K562 (cell line): ENCODE data around the gene SLC4A1. TPM values are rescaled to one million over a fixed set of nuclear protein-coding genes. Genes with fewer than 3 reads are reported as not detected.

ENCODE experiments used
- ARID1B ChIP-seq: fragments of 450-650 bp; IDR thresholded peaks from 2 replicates; pipeline ENCODE4 v1.6.1; 2016; ENCODE audit warnings: antibody characterized with exemption, mild to moderate bottlenecking, inconsistent platforms
- CCNT2 ChIP-seq: IDR thresholded peaks from 2 replicates; pipeline ENCODE4 v1.6.1; 2011; ENCODE audit warnings: borderline replicate concordance, low read depth, mild to moderate bottlenecking, moderate library complexity, mixed read lengths, low read length; ENCODE audit not compliant: insufficient read length; ENCODE audit errors: extremely low read depth
- CEBPB ChIP-seq: fragments of 450-650 bp; IDR thresholded peaks from 2 replicates; pipeline ENCODE4 v1.6.1; 2016; ENCODE audit warnings: missing genetic modification characterization, missing compliant biosample characterization
- ELF1 ChIP-seq: fragments of 200-800 bp; sonication (Bioruptor generic); IDR thresholded peaks from 2 replicates; pipeline ENCODE4 v1.6.1; 2016; ENCODE audit warnings: missing genetic modification characterization, missing compliant biosample characterization
- HDAC2 ChIP-seq: fragments of 450-650 bp; IDR thresholded peaks from 2 replicates; pipeline ENCODE4 v1.6.1; 2016; ENCODE audit warnings: mild to moderate bottlenecking
- MAZ ChIP-seq, 2 experiments: fragments of 450-650 bp in 1 of 2; sonication (generic) in 1 of 2; formaldehyde crosslinking; IDR thresholded peaks in 1 of 2; conservative IDR thresholded peaks in 1 of 2; 2 replicates each; pipeline versions ENCODE4 v1.4.0 to v1.5.0; 2020; ENCODE audit warnings: mild to moderate bottlenecking in 1 of 2, missing genetic modification reagents in 1 of 2
- MBD2 ChIP-seq: sonication (generic); IDR thresholded peaks from 2 replicates; pipeline ENCODE4 v1.6.1; 2016; ENCODE audit warnings: low read depth, borderline replicate concordance
- MTA3 ChIP-seq: fragments of 450-650 bp; formaldehyde crosslinking; IDR thresholded peaks from 2 replicates; pipeline ENCODE4 v1.6.1; 2017; ENCODE audit warnings: mild to moderate bottlenecking, borderline replicate concordance
- NFIC ChIP-seq: fragments of 450-650 bp; IDR thresholded peaks from 2 replicates; pipeline ENCODE4 v1.6.1; 2017; ENCODE audit warnings: mild to moderate bottlenecking, inconsistent platforms
- NR2C1 ChIP-seq, 2 experiments: fragments of 450-650 bp; IDR thresholded peaks; 2 replicates each; pipeline ENCODE4 v1.6.1; 2017; ENCODE audit warnings: mild to moderate bottlenecking in 2 of 2, antibody characterized with exemption in 1 of 2, inconsistent platforms in 1 of 2, missing compliant biosample characterization in 1 of 2, missing genetic modification characterization in 1 of 2
- RAD21 ChIP-seq, 2 experiments: fragments of 250-450 bp in 1 of 2; fragments of 450-650 bp in 1 of 2; sonication (Bioruptor Pico) in 1 of 2; formaldehyde crosslinking in 1 of 2; IDR thresholded peaks in 1 of 2; conservative IDR thresholded peaks in 1 of 2; 2 replicates each; pipeline versions ENCODE4 v1.4.0 to v1.8.0; 2020 to 2022; ENCODE audit warnings: mild to moderate bottlenecking in 2 of 2, moderate library complexity in 1 of 2
- RBFOX2 ChIP-seq: fragments of 200-400 bp; formaldehyde crosslinking; IDR thresholded peaks from 2 replicates; pipeline ENCODE4 v1.6.1; 2017; ENCODE audit warnings: low read depth, mild to moderate bottlenecking, low read length, moderate library complexity
- RFX7 ChIP-seq: fragments of 250-450 bp; sonication (Bioruptor Pico); IDR thresholded peaks from 2 replicates; pipeline ENCODE4 v1.5.1; 2021; ENCODE audit warnings: mild to moderate bottlenecking
- SMAD4 ChIP-seq: fragments of 250-450 bp; sonication (Bioruptor Pico); conservative IDR thresholded peaks from 2 replicates; pipeline ENCODE4 v1.8.0; 2021; ENCODE audit warnings: inconsistent platforms, mild to moderate bottlenecking, moderate library complexity
- SRF ChIP-seq, 2 experiments: fragments of 250-450, 450-650 bp in 1 of 2; sonication (Bioruptor Pico) in 1 of 2; sonication (generic) in 1 of 2; formaldehyde crosslinking; IDR thresholded peaks; 2 replicates each; pipeline versions ENCODE4 v1.5.0 to v1.5.1; 2020 to 2022; ENCODE audit warnings: mild to moderate bottlenecking in 1 of 2, missing genetic modification reagents in 1 of 2
- YBX1 ChIP-seq: fragments of 450-650 bp; IDR thresholded peaks from 2 replicates; pipeline ENCODE4 v1.7.1; 2016; ENCODE audit warnings: mild to moderate bottlenecking
- YY1 ChIP-seq, 3 experiments: IDR thresholded peaks; 2 replicates each; pipeline ENCODE4 v1.6.1; 2011; ENCODE audit warnings: low read length in 2 of 3, mild to moderate bottlenecking in 2 of 3, moderate library complexity in 2 of 3, borderline replicate concordance in 1 of 3, control low read depth in 1 of 3, low read depth in 1 of 3; ENCODE audit not compliant: insufficient read depth in 3 of 3, insufficient replicate concordance in 2 of 3, control insufficient read depth in 1 of 3, insufficient read length in 1 of 3; ENCODE audit errors: extremely low read depth in 1 of 3
- ZNF384 ChIP-seq: IDR thresholded peaks from 2 replicates; pipeline ENCODE4 v1.6.1; 2012; ENCODE audit warnings: low read depth, low read length, improper control_type of control experiment
- polyA plus RNA-seq, 8 experiments: library from polyadenylated mRNA; depleted of rRNA in 4 of 8; stranded (reverse) in 5 of 8; unstranded in 3 of 8; fragments of >200 nt; fragmentation: Nextera tagmentation in 2 of 8; fragmentation: Illumina TruSeq in 1 of 8; extraction: Ambion mirVana in 2 of 8; extraction: Trizol in 1 of 8; gene quantifications; 2 replicates each; pipeline versions ENCODE4 v1.2.1 to v1.2.3, GENCODE V29; 2011 to 2014; ENCODE audit warnings: inconsistent platforms in 1 of 8, missing spikeins in 1 of 8
- total RNA-seq, 7 experiments: library from RNA; depleted of rRNA in 6 of 7; stranded (reverse); fragments of >200 nt in 6 of 7; fragmentation: Illumina TruSeq in 2 of 7; extraction: Trizol in 2 of 7; gene quantifications; 2 replicates each; pipeline versions ENCODE4 v1.2.1 to v1.2.3, GENCODE V29; 2011 to 2021; ENCODE audit warnings: low replicate concordance in 1 of 7
- TF ChIP-seq, protein P1 (sequence below), 2 experiments: IDR thresholded peaks; 2 replicates each; pipeline ENCODE4 v1.6.1; 2012; ENCODE audit warnings: improper control_type of control experiment in 2 of 2, low read depth in 2 of 2, low read length in 2 of 2, borderline replicate concordance in 1 of 2

SLC4A1 gene
- total and polyA plus RNA-seq, 9 of the 15 experiments (the other 6 are each of a cell fraction or from before 2014, with no cell fraction given), result 0.14 to 1.00 (median 0.53) TPM

DNA sequence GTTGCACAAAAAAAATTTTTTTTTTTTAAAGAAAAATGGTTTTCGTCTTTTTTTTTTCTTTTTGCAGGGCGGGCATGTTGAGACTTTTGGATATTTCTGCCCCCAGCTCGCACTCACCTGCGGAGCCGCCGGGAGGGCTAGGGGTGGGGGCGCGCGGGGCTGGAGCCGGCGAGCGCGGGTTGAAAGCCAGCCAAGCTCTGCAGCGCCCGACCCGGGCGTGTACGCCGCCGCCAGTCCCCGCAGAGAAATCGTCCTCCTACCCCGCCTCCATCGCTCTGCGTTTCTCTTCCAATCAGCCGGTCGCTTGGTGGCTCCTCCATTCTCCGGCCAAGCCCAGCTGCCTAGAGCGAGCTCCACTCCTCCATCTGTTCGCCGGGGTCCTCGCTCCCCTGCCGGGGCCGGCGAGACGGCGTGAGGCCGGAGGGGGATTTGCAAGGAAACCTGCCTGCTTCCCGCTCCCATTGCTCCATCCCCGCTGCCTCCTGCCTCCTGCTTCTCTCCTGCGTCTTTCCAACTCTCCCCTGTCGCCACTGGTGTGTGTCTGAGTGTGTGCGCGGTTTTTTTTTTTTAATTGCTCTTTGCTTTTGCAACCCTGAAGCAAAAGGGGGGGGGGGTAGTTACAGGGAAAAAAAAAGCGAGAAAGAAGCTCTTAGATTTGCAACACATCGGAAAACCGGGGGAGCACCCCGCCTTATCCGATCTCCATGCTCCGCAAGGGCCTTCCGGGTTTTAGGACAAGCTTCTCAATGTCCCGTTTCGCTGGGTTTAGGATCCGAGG is 46.7 kb downstream of the SLC4A1 start (continued):
- TF ChIP-seq NFIC (peak; percentile 65), SMAD4 (CRISPR knock-in tag) (0 out of 2 replicates have a peak, but pooled peaks have one; percentile 42), CCNT2 (peak; percentile 60), MTA3 (peak; percentile 63; the same call in 1 of the 2 replicates), HDAC2 (peak; percentile 37; the same call in 1 of the 2 replicates), MAZ (CRISPR knock-in tag; conservative IDR thresholded peaks at IDR 0.05 in 1 of 2, IDR thresholded peaks at IDR 0.05 in 1 of 2) (peak; percentile 16 to 72; a peak in 3 of 4 replicates), RBFOX2 (peak; percentile 59), ZNF384 (peak; percentile 66), NR2C1 (IDR thresholded peaks at IDR 0.05) (no peak), NR2C1 (tag; IDR thresholded peaks at IDR 0.05) (no peak), RAD21 (CRISPR knock-in tag; conservative IDR thresholded peaks at IDR 0.05 in 1 of 2, IDR thresholded peaks at IDR 0.05 in 1 of 2) (0 out of 4 replicates have a peak, but pooled peaks of 1 of the 2 experiments have one; percentile 2), MBD2 (peak; percentile 38; the same call in 1 of the 2 replicates), ELF1 (tag) (0 out of 2 replicates have a peak, but pooled peaks have one; percentile 52), ARID1B (0 out of 2 replicates have a peak, but pooled peaks have one; percentile 12), SRF (CRISPR knock-in tag; IDR thresholded peaks at IDR 0.05) (0 out of 4 replicates have a peak, but pooled peaks of 1 of the 2 experiments have one; percentile 17), RFX7 (no peak), YY1 (IDR thresholded peaks at IDR 0.05; ENCODE audit: borderline replicate concordance in 1 of 3, control insufficient read depth in 1 of 3, extremely low read depth in 1 of 3, insufficient read depth in 3 of 3, insufficient read length in 1 of 3, insufficient replicate concordance in 2 of 3, low read depth in 1 of 3, low read length in 2 of 3) (peak in 2 of 3 experiments; percentile 54 to 76), YBX1 (no peak), CEBPB (tag) (peak; percentile 47)
- TF ChIP-seq, protein P1, sequence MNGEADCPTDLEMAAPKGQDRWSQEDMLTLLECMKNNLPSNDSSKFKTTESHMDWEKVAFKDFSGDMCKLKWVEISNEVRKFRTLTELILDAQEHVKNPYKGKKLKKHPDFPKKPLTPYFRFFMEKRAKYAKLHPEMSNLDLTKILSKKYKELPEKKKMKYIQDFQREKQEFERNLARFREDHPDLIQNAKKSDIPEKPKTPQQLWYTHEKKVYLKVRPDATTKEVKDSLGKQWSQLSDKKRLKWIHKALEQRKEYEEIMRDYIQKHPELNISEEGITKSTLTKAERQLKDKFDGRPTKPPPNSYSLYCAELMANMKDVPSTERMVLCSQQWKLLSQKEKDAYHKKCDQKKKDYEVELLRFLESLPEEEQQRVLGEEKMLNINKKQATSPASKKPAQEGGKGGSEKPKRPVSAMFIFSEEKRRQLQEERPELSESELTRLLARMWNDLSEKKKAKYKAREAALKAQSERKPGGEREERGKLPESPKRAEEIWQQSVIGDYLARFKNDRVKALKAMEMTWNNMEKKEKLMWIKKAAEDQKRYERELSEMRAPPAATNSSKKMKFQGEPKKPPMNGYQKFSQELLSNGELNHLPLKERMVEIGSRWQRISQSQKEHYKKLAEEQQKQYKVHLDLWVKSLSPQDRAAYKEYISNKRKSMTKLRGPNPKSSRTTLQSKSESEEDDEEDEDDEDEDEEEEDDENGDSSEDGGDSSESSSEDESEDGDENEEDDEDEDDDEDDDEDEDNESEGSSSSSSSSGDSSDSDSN (IDR thresholded peaks at IDR 0.05; ENCODE audit: borderline replicate concordance in 1 of 2, low read depth in 2 of 2, low read length in 2 of 2), result peak; percentile 31 to 96; a peak in 3 of 4 replicates
